ENCODE measurements around the gene CBX2. TPM values are rescaled to one million over a fixed set of nuclear protein-coding genes. Genes with fewer than 3 reads are reported as not detected.

Gene CBX2
- total RNA-seq, 2 donors from 2014 or later = 2.8 to 3.3 TPM

- Mint-ChIP-seq H3K9me3 (no peaks in the 10 kb centered on the region), H3K27ac (peak overlapping the region in 1 of 2 donors; percentile 77), H3K36me3 (peaks cover 5 to 24% of the 10 kb centered on the region in 2 donors)
- DNase-seq (ENCODE audit: low spot score in 2 of 2) (peak in 1 of 2 donors; percentile 61), ATAC-seq (peak in 1 of 2 donors; percentile 14)
Measured at GRCh38 chr17:79800325-79801155, 22.6 kb downstream of the CBX2 start.

GRCh38 chr17:79801156-79802038 lies 23.4 kb downstream of the CBX2 start:
- no peak for ATAC-seq

GRCh38 chr17:79802039-79802735 lies 24.2 kb downstream of the CBX2 start:
- Mint-ChIP-seq H3K27ac (peak overlapping the region in 1 of 2 donors; percentile 36), H3K9me3 (no peaks in the 10 kb centered on the region), H3K36me3 (peaks cover 5 to 24% of the 10 kb centered on the region in 2 donors)
- DNase-seq (ENCODE audit: low spot score in 2 of 2) (no peak), ATAC-seq (no peak)

More at GRCh38 chr17:79801156-79802038, 23.4 kb downstream of the CBX2 start:
- no peaks in the 10 kb centered on the region for H3K9me3 Mint-ChIP-seq
- peaks cover 5 to 24% of the 10 kb centered on the region in 2 donors for H3K36me3 Mint-ChIP-seq
- H3K27ac Mint-ChIP-seq = peak overlapping the region in 1 of 2 donors; percentile 36
- DNase-seq (ENCODE audit: low spot score in 2 of 2) = no peak

GRCh38 chr17:79802736-79803420 lies 24.9 kb downstream of the CBX2 start:
- ATAC-seq = no peak
- no peak overlapping the region for H3K27ac Mint-ChIP-seq
- DNase-seq (ENCODE audit: low spot score in 2 of 2) = peak in 1 of 2 donors; percentile 19
- H3K36me3 Mint-ChIP-seq = peaks cover 5 to 24% of the 10 kb centered on the region in 2 donors
- H3K9me3 Mint-ChIP-seq = no peaks in the 10 kb centered on the region

GRCh38 chr17:79803421-79803996 lies 25.6 kb downstream of the CBX2 start:
- peaks cover 5 to 24% of the 10 kb centered on the region in 2 donors for H3K36me3 Mint-ChIP-seq
- no peak for DNase-seq (ENCODE audit: low spot score in 2 of 2)
- no peaks in the 10 kb centered on the region for H3K9me3 Mint-ChIP-seq
- no peak overlapping the region for H3K27ac Mint-ChIP-seq
- ATAC-seq = no peak

- DNase-seq (ENCODE audit: low spot score in 2 of 2) (peak; percentile 73 to 81), ATAC-seq (peak; percentile 85 to 94)
- Mint-ChIP-seq H3K36me3 (peaks cover 5 to 24% of the 10 kb centered on the region in 2 donors), H3K27ac (peak overlapping the region; percentile 71 to 75), H3K9me3 (no peaks in the 10 kb centered on the region)
Measured at GRCh38 chr17:79803997-79804855, 26.3 kb downstream of the CBX2 start.

- peaks cover 5 to 19% of the 10 kb centered on the region in 2 donors for H3K36me3 Mint-ChIP-seq
- DNase-seq (ENCODE audit: low spot score in 2 of 2) = peak in 1 of 2 donors; percentile 18
- H3K27ac Mint-ChIP-seq = peak overlapping the region; percentile 71 to 75
- ATAC-seq = peak; percentile 5 to 45
- no peaks in the 10 kb centered on the region for H3K9me3 Mint-ChIP-seq
Measured at GRCh38 chr17:79804856-79805696, 27.1 kb downstream of the CBX2 start.

- peaks cover 5 to 14% of the 10 kb centered on the region in 2 donors for H3K36me3 Mint-ChIP-seq
- no peaks in the 10 kb centered on the region for H3K9me3 Mint-ChIP-seq
- ATAC-seq (no peak), DNase-seq (ENCODE audit: low spot score in 2 of 2) (no peak)
- no peak overlapping the region for H3K27ac Mint-ChIP-seq
Measured at GRCh38 chr17:79806446-79806760, 28.5 kb downstream of the CBX2 start.

- Mint-ChIP-seq H3K27ac (no peak overlapping the region), H3K36me3 (peaks cover under 1 to 7% of the 10 kb centered on the region in 2 donors), H3K9me3 (no peaks in the 10 kb centered on the region)
- no peak for DNase-seq (ENCODE audit: low spot score in 2 of 2)
- ATAC-seq = no peak
Measured at GRCh38 chr17:79806863-79807720, 29.1 kb downstream of the CBX2 start.

GRCh38 chr17:79808763-79809529 lies 31.0 kb downstream of the CBX2 start:
- H3K27ac Mint-ChIP-seq = no peak overlapping the region
- peak in 1 of 2 donors; percentile 42 for DNase-seq (ENCODE audit: low spot score in 2 of 2)
- no peak for ATAC-seq
- no peaks in the 10 kb centered on the region for H3K9me3 Mint-ChIP-seq
- peaks cover 0 to 7% of the 10 kb centered on the region in 2 donors for H3K36me3 Mint-ChIP-seq

GRCh38 chr17:79809530-79810129 lies 31.7 kb downstream of the CBX2 start:
- H3K27ac Mint-ChIP-seq = no peak overlapping the region

GRCh38 chr17:79810130-79811010 lies 32.4 kb downstream of the CBX2 start:
- H3K36me3 Mint-ChIP-seq = no peaks in the 10 kb centered on the region
- DNase-seq (ENCODE audit: low spot score in 2 of 2) (peak; percentile 76 to 81), ATAC-seq (peak; percentile 94 to 97)
- H3K27ac Mint-ChIP-seq = no peak overlapping the region
- H3K9me3 Mint-ChIP-seq = no peaks in the 10 kb centered on the region

More at GRCh38 chr17:79809530-79810129, 31.7 kb downstream of the CBX2 start:
- DNase-seq (ENCODE audit: low spot score in 2 of 2) (peak in 1 of 2 donors; percentile 14), ATAC-seq (no peak)
- peaks cover 0 to 2% of the 10 kb centered on the region in 2 donors for H3K36me3 Mint-ChIP-seq
- no peaks in the 10 kb centered on the region for H3K9me3 Mint-ChIP-seq

All from activated naive CD4-positive, alpha-beta T cell treated with anti-CD3 and anti-CD28 coated beads, Interleukin-2, amount 50 U/mL, for 72 hours (primary cell).